Anterior cingulate cortex (tissue), 58 donors: ENCODE data around the gene B3GNT5.

Experiments used
- DNase-seq, 58 donors: peaks; one replicate each; lab custom pipeline; 2025; lab: John Stamatoyannopoulos, UW

Gene B3GNT5, protein sequence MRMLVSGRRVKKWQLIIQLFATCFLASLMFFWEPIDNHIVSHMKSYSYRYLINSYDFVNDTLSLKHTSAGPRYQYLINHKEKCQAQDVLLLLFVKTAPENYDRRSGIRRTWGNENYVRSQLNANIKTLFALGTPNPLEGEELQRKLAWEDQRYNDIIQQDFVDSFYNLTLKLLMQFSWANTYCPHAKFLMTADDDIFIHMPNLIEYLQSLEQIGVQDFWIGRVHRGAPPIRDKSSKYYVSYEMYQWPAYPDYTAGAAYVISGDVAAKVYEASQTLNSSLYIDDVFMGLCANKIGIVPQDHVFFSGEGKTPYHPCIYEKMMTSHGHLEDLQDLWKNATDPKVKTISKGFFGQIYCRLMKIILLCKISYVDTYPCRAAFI

DNA sequence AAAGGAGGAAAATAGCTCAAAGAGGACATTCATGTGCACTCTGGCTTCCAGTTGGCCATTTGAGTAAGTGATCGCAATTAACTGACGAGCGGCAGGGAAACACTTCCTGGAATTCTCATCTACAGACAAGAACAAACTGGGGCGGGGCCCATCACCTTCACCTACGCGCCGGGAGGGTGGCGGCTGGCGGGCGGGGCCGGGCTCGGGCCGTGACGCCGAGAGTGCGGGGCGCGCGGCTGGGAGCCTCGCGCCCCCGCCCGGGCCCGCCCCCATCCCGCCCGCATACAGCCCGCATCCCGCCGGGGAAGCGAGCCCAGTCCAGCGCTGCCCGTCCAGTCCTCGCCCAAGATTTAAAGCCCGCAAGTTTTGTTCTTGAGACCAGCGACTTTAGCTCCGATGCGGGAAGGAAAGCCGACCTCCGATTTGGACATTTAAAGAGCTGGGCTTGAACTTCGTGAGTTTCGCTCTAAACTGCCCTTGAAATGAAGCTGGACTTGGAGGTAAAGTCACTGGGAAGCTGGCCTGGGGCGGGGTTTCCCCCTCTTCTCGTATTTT lies at the start of gene B3GNT5:
Gene B3GNT5 (plus strand): TSS at position 281 of the 555 bp plus-strand sequence. CDS start 16,546 bp downstream, outside the sequence.
- no peak for DNase-seq

DNA sequence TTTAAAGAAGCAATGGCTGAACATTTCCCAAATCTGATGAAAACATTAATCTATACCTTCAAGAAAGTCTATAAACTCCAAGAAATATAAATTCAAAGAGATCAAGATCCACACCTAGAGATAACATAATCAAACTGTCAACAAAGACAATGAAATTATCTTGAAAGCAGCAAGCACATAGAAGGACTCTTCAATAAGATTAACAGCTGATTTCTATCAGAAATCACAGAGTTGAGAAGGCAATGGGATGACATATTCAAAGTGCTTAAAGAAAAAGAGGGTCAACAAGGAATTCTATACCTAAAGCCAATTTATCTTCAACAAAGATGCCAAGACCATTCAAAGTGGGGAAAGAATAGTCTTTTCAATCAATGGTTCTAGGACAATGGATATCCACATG lies 49.4 kb upstream of the B3GNT5 start:
- DNase-seq: no peak

DNA sequence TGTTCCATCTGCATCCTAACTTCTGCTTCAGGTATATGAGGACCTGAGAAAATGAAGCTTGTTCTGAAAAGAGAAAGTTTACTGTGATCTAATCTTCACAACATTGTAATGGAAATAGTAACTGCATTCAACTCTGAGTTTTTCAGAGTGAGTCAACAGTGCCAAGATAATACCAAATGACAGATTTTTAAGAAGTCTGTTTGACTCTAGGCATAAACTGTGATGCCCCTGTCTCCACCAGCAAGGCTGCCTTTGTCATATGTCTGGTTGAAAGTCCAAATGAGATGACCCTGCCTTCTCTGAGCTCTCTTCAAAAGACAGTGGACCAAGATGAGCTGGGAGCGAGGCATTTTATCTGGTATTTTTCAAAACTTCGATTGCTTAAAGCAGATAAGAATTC lies 44.8 kb upstream of the B3GNT5 start:
- DNase-seq: no peak

DNA sequence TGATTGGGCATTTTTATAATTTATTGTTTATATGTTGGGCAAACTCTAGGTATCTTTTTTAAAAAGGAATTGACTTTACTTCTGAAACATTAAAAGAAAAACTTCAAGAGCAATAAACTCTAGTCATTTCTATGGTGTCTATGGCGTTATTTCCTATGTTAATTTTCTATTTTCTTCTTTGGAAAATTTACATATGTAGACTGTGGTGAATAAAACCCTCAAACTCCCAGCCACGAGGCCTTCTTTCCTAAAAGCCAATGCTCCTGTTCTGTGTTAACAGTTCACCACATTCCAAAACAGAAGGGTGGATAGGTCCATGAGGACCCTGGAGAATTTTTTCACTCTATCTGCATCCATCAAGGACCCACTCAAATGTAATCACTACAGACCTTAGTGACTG lies 44.3 kb upstream of the B3GNT5 start:
- no peak for DNase-seq

DNA sequence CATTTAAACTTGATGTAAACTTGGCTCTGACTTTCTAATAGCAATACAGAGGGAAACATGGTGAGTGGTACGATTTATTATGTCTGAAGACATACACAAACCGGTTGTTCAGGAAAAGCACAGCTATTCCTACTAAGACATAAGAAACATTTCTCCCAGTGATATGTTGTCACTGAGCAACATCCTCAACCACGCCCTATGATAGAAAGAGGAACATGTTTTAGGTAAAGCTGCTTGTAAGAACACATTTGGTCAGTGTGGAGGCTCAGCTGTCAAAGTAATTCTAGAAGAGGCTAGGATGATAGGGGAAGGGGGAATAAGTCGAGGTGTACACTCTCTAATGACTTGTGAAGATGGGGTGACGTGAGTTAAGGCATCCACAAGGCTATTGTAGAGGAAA lies 42.7 kb upstream of the B3GNT5 start:
- DNase-seq: no peak

DNA sequence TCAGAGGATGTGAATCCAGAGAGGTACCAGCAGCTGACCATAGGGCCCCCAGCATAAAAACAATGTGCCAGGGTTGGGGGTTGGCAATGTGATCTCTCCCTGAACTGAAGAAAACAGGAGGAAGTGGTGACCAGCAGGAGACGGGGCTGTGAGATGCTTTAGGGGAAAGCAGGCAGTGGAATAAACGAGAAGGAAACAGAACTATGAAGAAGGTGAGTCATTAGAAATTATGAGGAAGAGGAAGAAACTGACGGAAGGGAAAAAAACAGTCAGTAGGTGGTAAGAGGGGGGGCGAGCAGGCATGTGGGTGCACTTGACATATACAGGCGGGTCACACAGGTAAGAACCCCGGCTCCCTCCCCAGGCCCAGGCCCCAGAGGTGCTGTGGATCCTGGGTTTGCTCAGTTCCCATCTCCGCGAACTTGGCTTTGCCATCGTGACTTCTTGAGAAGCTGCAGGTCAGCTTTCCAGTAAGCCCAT lies 42.2 kb upstream of the B3GNT5 start:
- peak in 4 of 58 donors; percentile 2 to 55 (median 22) for DNase-seq

DNA sequence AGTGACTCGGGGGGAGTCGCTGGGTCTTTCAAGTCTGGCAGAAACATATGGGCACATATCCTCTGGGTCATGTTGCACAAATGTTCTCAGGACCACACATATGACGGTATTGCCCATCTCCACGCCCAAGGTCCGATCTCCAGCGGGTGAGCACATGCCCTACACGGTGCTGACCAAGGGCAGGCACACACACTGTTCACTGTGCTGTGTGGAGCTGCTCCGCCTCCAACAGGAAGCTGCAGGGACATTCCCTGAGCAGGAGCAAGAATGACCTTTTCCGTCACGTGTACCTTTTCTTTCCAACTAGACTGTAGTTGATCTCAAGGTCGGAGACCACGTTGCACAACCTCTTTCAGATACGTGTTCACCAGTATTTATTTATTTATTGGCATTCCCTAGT lies 41.7 kb upstream of the B3GNT5 start:
- peak in 7 of 58 donors; percentile 3 to 31 (median 12) for DNase-seq

DNA sequence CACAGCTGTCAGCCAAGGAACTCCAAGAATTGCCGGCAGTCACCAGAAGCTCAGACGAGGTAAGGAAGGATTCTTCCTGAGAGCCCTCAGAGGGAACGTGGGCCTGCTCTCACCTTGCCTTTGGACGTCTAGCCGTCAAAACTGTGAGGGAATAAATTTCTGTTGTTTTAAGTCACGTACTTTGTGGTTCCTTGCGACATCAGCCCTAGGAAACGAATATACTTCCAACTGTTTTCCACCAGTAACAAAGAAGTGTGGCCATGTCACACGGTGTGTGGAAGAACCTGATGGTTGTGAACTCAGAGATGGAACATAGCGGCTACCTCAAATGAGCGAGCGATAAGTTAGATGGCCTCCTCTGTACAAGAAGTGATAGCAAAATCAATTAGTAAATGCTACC lies 41.0 kb upstream of the B3GNT5 start:
- no peak for DNase-seq

DNA sequence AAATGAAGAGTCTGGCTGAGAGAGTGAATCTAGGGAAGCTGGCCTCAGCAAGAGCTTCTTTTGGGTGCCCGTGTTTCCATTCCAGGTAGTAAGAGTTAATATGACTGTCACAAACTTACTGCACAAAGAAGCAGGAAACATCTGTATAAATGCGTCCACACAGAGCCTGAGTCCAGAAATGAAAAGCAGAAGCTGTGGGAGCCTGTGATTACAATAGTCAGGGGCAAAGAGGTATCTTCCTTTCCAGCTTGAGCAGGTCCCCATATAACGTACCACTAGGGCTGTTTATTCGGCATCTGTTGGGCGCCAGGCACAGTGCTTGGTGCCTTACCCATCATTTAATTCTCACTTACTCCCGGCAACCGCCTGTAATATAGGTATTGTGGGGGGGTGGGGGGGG lies 40.5 kb upstream of the B3GNT5 start:
- DNase-seq: peak in 8 of 58 donors; percentile 7 to 33 (median 16)

DNA sequence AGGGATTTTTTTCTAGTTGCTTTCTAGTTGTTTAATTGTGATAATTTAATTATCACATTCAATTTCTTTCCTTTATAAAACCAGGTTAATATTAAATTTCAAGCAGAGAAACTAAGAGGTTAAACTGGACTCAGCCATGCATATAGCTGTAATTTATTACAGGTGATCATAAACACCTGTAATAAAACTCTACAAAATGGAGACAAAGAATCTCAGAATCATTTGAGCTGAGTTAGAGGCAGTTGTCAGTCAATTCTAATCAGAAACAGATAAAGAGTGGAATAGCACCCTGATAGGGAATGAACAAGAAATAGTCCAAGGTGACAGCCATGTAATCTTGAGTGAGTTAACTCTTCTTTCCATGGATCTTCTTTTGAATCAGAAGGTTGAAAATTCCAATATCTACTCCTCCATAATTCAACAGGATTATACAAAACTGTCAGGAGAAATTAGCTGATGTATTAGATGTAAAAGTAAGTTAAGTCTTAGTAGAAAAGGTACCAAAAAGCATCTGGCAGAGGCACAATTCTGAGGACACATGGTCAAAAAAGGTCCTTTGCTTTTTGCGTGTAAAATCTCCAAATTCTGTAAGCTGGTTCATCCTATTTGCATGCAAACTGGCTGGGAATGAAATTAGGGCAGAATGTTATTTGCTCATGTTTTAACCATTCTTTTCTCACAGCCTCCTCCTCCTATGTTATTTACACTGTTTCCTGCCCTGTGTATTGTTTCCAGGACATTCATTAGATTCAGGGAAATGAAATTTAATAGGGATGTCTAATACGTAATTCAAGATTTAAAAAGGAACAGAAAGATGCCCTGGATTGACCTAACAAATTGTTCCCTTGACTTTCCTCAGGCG lies 39.4 kb upstream of the B3GNT5 start:
- DNase-seq: no peak

DNA sequence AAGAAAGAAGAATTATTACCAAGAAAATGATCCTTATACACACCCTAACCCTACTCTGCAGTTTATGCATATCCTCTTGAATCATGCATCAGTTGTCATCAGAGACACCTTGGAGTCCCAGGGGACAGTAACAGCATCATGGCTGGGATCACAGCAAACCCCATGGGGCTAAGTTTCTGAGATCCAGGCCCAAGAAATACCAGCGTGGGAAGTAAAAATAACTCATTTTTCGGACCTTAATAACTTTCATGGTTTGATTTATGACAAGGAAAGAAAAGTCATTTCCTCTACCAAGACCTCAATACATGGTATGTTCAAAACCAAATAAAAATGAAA lies 38.8 kb upstream of the B3GNT5 start:
- no peak for DNase-seq

DNA sequence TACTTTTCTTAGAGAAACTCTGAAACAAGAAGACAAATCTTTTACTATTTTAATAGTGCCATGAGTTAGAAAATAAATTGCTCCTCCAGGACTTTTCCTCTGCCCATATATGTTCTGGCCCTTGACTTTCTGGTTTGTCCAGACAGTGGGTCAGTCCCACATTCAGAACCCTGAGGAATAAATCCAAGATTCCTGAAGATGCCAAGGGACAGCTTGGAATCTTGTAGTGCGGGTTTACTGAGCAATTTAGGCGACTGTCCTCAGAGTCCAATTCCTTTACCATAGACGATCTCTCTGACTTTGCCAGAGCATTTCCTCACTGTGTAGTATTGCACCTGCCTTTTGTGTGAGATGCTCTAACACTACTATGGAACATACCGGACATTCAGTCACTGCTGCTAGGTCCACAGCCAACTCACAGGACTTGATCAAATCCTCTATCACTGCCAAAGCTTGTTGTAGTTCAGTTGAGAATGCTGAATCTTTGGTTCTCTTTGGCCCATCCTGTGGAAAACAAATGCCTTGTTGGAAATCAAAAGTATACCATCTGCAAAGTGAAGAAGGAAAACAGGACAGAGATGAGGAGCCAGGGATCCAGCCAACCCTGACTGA lies 37.4 kb upstream of the B3GNT5 start:
- DNase-seq: no peak

DNA sequence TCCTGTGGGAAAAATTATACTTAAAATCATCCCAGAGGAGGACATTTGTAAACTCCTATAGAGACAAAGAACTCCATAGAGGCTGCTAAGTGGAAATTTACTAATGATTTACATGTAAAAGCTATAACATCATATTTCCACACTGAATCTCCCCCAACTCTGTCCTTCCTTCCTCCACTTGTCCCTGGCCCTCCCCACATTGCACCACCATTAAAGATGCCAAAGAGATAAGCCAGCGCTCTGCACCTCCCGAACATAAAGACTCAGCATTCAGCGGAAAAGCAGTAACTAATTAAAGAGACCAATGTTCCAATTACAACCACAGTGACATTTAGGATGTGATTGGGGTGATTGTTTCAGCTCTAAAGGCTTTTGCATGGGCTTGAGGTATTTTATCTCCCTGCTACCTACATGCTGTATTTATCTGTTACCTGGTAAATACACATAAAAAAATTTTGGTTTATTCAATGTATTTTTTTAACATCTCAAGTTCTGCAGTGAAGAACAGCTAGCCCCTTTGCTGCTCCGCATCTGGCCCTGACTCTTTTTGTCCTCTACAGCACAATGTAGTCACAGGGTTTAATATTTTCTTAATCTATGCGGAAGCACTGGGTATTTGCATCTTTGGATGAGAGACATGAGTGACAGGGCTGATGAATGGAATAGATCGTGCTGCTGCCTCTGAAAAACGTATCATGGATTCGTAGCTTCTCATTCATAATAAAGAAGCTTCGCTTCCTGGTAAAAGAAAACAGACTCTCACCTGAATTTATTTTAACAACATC lies 35.3 kb upstream of the B3GNT5 start:
- no peak for DNase-seq

DNA sequence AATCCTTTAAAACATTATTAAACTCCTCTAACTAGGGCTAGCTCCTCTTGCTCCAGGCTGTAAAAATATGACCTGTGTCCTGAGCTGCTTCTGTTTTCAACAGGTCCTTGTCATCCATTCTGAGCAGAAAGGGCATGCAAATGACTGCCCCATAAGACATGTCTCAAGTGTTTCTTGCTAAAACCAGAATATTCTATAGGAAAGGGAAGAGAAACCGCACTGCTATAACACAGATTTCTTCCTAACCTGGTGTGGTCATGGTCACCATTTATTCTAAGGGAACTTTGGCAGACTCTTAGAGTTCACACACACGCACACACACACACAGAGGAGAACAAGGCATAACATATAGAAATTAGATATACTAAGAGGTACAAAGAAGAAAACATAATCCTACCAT lies 34.2 kb upstream of the B3GNT5 start:
- DNase-seq: no peak

DNA sequence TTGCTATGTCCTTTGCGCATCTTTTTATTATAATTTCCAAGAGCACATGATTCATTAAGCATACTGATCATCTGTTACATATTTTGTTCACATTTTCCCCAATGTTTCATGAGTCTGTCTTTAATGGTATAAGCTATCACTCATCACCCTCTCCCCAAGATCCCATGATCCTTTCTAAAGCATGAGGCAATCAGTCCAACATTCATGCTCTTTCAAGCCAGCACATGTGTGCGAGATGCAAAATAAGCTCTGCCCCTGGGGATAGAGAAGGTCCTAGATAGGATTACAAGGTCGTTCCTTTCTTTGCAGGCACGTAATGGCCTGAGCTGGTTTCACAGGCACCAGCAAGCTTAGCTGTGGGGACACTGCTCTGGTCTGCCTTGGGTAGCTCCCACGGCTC lies 32.2 kb upstream of the B3GNT5 start:
- DNase-seq: no peak

DNA sequence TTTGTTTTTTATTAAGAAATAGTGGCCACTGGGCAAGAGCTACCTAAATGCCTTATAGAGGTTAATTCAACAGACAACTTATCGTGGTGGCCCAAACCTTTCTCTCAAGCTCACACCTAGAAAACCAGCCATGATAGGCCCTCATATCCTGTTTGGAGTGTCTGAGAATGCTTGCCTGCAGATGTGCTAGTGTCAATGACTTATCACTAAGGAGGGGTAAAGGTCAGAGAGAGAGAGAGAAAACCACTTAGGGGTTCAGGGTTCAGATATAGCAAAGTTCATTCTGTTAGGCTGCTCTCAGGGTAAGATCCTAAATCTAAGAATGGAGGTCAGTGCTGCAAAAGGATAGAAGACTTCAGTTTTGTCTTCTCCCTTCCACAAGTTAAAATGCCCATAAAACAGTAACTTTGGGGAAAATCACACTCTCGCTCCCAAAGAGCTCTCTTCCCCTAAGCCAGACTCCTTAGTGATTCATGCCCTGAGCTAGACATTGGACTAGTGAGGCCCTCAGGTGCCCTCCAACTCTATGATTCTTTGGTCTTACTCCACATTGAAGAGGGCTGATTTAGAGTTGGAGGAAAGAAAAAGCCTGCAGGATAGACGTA lies 30.3 kb upstream of the B3GNT5 start:
- no peak for DNase-seq

DNA sequence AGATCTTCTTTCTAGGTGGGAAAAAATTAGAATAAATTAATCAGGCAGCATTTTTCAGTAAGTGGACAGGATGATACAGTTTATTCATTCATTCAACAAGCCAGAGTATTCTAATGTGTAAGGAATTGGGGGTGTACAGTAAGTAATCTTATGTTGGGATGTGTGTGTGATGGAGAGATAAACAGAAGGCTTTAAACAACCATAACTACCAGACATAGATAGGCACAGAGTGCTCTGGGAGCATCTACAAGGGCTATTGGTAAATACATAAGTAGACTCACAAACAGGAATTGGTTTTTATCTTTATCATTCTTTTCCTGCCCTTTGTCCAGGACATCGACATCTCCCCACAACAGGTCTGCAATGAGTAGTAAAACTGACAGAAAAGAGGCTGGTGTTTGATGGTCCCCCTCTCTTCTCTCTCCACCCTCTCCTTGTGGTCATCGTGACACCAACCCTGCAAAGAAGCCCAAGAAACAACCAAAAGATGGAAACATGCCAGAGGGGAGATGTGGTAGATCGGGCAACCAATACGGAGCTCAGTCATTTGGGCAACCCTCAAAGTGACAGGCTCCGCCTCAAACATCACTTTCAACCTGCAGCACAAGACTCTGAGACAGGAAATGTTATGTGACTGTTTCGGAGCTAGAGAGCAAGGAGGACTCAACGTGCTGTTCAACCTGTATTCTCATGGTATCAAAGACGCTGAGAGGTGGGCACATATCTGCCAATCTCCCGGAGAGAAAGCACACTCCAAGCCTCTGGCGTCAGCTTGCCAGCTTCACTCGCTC lies 28.7 kb upstream of the B3GNT5 start:
- DNase-seq: no peak

DNA sequence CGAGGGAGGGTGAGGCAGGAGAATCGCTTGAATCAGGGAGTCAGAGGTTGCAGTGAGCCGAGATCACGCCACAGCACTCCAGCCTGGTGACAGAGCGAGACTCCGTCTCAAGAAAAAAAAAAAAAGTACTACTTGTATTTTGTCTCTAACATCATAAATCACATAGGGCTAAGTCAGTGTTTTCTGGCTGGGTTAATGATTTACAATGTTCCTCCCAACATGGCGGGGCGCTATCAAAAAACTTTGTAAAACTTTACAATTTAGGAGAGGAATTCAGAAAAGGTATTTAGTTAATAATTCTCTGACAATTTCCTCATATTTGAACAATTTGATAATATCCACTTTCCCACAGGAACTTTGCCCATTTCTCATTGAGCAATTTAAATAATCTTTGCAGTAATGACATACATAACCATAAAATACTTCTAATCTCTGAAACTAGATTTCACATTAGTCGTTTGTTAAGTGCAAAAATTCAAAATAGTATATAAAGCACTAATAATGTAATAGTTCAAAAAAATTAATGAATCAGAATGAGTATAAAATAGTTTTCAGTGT lies 26.6 kb upstream of the B3GNT5 start:
- DNase-seq: no peak

DNA sequence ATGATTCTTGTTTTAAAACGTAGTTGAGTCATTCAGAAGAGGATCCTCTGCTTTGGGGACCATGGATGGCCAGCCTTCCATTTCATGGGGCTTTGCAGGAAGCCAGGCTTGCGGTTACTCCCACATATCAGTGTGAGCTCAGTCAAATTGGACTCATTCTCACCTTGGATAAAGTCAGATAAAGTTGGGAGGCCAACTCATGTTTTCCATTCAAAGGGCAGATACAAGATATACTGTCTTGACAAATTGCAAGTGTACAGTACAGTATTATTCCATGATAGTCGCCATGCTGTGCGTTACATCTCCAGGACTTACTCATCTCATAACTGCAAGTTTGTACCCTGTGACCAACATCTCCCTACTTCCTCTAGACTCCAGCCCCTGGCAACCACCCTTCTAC lies 25.5 kb upstream of the B3GNT5 start:
- DNase-seq: no peak
